Dermis microvascular lymphatic vessel endothelial cell (primary cell): ENCODE data around the gene SH3D19. TPM values are rescaled to one million over a fixed set of nuclear protein-coding genes. Genes with fewer than 3 reads are reported as not detected.

Experiments
- DNase-seq, 2 donors: peaks; one replicate each; pipeline versions ENCODE4 v3.0.0 to v3.0.0-alpha.2; 2010; ENCODE audit warnings: low read depth in 2 of 2
- total RNA-seq: library from RNA; depleted of rRNA; stranded (reverse); fragments of >200 nt; gene quantifications from 2 replicates; pipeline ENCODE4 v1.2.1, GENCODE V29; 2014

The SH3D19 gene
- total RNA-seq, 1 donor from 2014 or later = 32.7 TPM

GRCh38 chr4:151199319-151200190 is 125.8 kb downstream of the SH3D19 start:
- no peak for DNase-seq

GRCh38 chr4:151198748-151199147 is 126.7 kb downstream of the SH3D19 start:
- DNase-seq = no peak

GRCh38 chr4:151197247-151197646 is 128.2 kb downstream of the SH3D19 start:
- DNase-seq = no peak

GRCh38 chr4:151195801-151196200 is 129.6 kb downstream of the SH3D19 start:
- DNase-seq = peak in 1 of 2 donors; percentile 87

GRCh38 chr4:151193414-151193813 is 132.0 kb downstream of the SH3D19 start:
- DNase-seq = no peak

- DNase-seq = peak in 1 of 2 donors; percentile 80
Observed at GRCh38 chr4:151192556-151193235, 132.7 kb downstream of the SH3D19 start.

- DNase-seq = peak; percentile 28 to 89
Observed at GRCh38 chr4:151184523-151185458, 140.6 kb downstream of the SH3D19 start.

- DNase-seq = no peak
Observed at GRCh38 chr4:151182455-151182996, 142.9 kb downstream of the SH3D19 start.

- no peak for DNase-seq
Observed at GRCh38 chr4:151176685-151177084, 148.7 kb downstream of the SH3D19 start.

- DNase-seq = no peak
Observed at GRCh38 chr4:151175754-151176631, 149.4 kb downstream of the SH3D19 start.

- DNase-seq = no peak
Observed at GRCh38 chr4:151175233-151175632, 150.2 kb downstream of the SH3D19 start.

GRCh38 chr4:151174784-151175183 is 150.6 kb downstream of the SH3D19 start:
- DNase-seq = no peak

GRCh38 chr4:151173871-151174270 is 151.5 kb downstream of the SH3D19 start:
- DNase-seq = no peak

GRCh38 chr4:151169900-151170299 is 155.5 kb downstream of the SH3D19 start:
- no peak for DNase-seq

GRCh38 chr4:151169223-151169622 is 156.2 kb downstream of the SH3D19 start:
- no peak for DNase-seq

- no peak for DNase-seq
Observed at GRCh38 chr4:151167561-151167960, 157.8 kb downstream of the SH3D19 start.

- DNase-seq = no peak
Observed at GRCh38 chr4:151166636-151167035, 158.8 kb downstream of the SH3D19 start.

GRCh38 chr4:151165205-151166000 is 160.0 kb downstream of the SH3D19 start:
- DNase-seq = peak in 1 of 2 donors; percentile 9

- DNase-seq = no peak
Observed at GRCh38 chr4:151163855-151164254, 161.6 kb downstream of the SH3D19 start.
